IPS-NIHi11 (cell line): ENCODE measurements around the gene DIO2.

Experiments used
- DNase-seq: peaks from one replicate; pipeline ENCODE4 v3.0.0; 2012; ENCODE audit warnings: mixed read lengths, low spot score

DIO2 gene

GRCh38 chr14:80211153-80212022 is at the start of gene DIO2:
Gene DIO2, minus strand, starts transcription at chr14:80211504. Its CDS starts 32 bp downstream, at chr14:80211472.
- DNase-seq = peak; percentile 5

- no peak for DNase-seq
Measured at GRCh38 chr14:80260645-80261044, 49.3 kb upstream of the DIO2 start.

GRCh38 chr14:80239631-80240030 is 28.3 kb upstream of the DIO2 start:
- DNase-seq = no peak

GRCh38 chr14:80237143-80237542 is 25.8 kb upstream of the DIO2 start:
- DNase-seq = no peak

GRCh38 chr14:80233470-80234089 is 22.3 kb upstream of the DIO2 start:
- no peak for DNase-seq

GRCh38 chr14:80231702-80232101 is 20.4 kb upstream of the DIO2 start:
- no peak for DNase-seq

- DNase-seq = no peak
Measured at GRCh38 chr14:80223696-80224465, 12.6 kb upstream of the DIO2 start.

- no peak for DNase-seq
Measured at GRCh38 chr14:80216818-80217217, 5.5 kb upstream of the DIO2 start.

- peak; percentile 5 for DNase-seq
Measured at GRCh38 chr14:80215756-80216581, 4.7 kb upstream of the DIO2 start.

GRCh38 chr14:80215081-80215480 is 3.8 kb upstream of the DIO2 start:
- DNase-seq = no peak

- DNase-seq = peak; percentile 67
Measured at GRCh38 chr14:80213602-80214001, 2.3 kb upstream of the DIO2 start.

GRCh38 chr14:80212023-80212397 is 706 bp upstream of the DIO2 start:
- DNase-seq = peak; percentile 36

GRCh38 chr14:80208461-80208860 is 2.8 kb downstream of the DIO2 start:
- no peak for DNase-seq

GRCh38 chr14:80206351-80207080 is 4.8 kb downstream of the DIO2 start:
- DNase-seq = no peak

GRCh38 chr14:80202888-80203562 is 8.3 kb downstream of the DIO2 start:
- peak; percentile 60 for DNase-seq

GRCh38 chr14:80200093-80200492 is 11.2 kb downstream of the DIO2 start:
- DNase-seq = no peak

GRCh38 chr14:80188571-80188970 is 22.7 kb downstream of the DIO2 start:
- DNase-seq = no peak

GRCh38 chr14:80186301-80186800 is 25.0 kb downstream of the DIO2 start:
- no peak for DNase-seq

GRCh38 chr14:80176893-80177292 is 34.4 kb downstream of the DIO2 start:
- no peak for DNase-seq

- no peak for DNase-seq
Measured at GRCh38 chr14:80172375-80173051, 38.8 kb downstream of the DIO2 start.
